Uterus (tissue), 4 donors: ENCODE results near the gene ZNF512B. TPM values are rescaled to one million over a fixed set of nuclear protein-coding genes. Genes with fewer than 3 reads are reported as not detected.
A peak's percentile ranks its signal among the peaks of the same experiment; 100 is the strongest.
"Not testable (repeated sequence)": the region's sequence is repeated elsewhere in the genome, so short reads cannot be mapped to it uniquely, and the experiment has no call there.

ENCODE experiments used
- DNase-seq, 2 donors: peaks; one replicate each; pipeline ENCODE4 v3.0.0-alpha.2; 2019 to 2020
- H3K27ac ChIP-seq, 2 donors: fragments of 200-600 bp; sonication (generic); 1 replicate in 1 of 2; 2 replicates in 1 of 2; pipeline ENCODE4 v1.5.1; 2016 to 2018
- H3K27me3 ChIP-seq, 2 donors: fragments of 200-600 bp; sonication (generic); one replicate each; pipeline ENCODE4 v1.5.1; 2018 to 2019; ENCODE audit warnings: control low read depth in 1 of 2
- H3K36me3 ChIP-seq, 2 donors: fragments of 200-600 bp; sonication (generic); one replicate each; pipeline ENCODE4 v1.5.1; 2019; ENCODE audit warnings: control low read depth in 1 of 2
- H3K4me1 ChIP-seq, 2 donors: fragments of 200-600 bp; sonication (generic); one replicate each; pipeline ENCODE4 v1.5.1; 2018 to 2019; ENCODE audit warnings: control low read depth in 1 of 2
- H3K4me3 ChIP-seq, 2 donors: fragments of 200-600 bp; sonication (generic); 1 replicate in 1 of 2; 2 replicates in 1 of 2; pipeline ENCODE4 v1.5.1; 2018 to 2019; ENCODE audit warnings: mild to moderate bottlenecking in 1 of 2
- H3K9me3 ChIP-seq, 2 donors: fragments of 200-600 bp; sonication (generic); one replicate each; pipeline ENCODE4 v1.5.1; 2019; ENCODE audit warnings: control low read depth in 1 of 2
- CTCF ChIP-seq, 4 experiments: fragments of 200-600 bp in 2 of 4; fragments of 450-650 bp in 2 of 4; sonication (generic) in 2 of 4; IDR thresholded peaks; one replicate each; pipeline ENCODE4 v1.5.1; 2016 to 2019; ENCODE audit warnings: antibody characterized with exemption in 4 of 4, mild to moderate bottlenecking in 2 of 4, moderate library complexity in 1 of 4
- POLR2A ChIP-seq, 2 donors: fragments of 450-650 bp; IDR thresholded peaks; one replicate each; pipeline ENCODE4 v1.6.1; 2016; ENCODE audit warnings: antibody characterized with exemption in 2 of 2, mild to moderate bottlenecking in 1 of 2, moderate library complexity in 1 of 2
- intact Hi-C: fragments of 100-400 bp; cut with DNase I; formaldehyde crosslinking; loops from one replicate; pipeline ENCODE4 v1.15.1; 2023; ENCODE audit warnings: low total_unique reads
- total RNA-seq, 4 donors: library from RNA; depleted of rRNA in 3 of 4; stranded (reverse); fragments of >200 nt in 3 of 4; gene quantifications; one replicate each; pipeline versions ENCODE4 v1.1.0 to v1.2.4, GENCODE V29; 2014 to 2023
- donor health status: DM: yes; HTN: yes; CAD: no.

The ZNF512B gene
- total RNA-seq, 4 donors from 2014 or later: 4.7 to 23.3 (median 17.4) TPM

GRCh38 chr20:63977739-63978276, 8.1 kb upstream of the ZNF512B start:
- Histone ChIP-seq H3K27ac (no peak overlapping the region), H3K9me3 (no peaks in the 10 kb centered on the region), H3K4me1 (peaks cover 0 to 16% of the 10 kb centered on the region in 2 donors), H3K36me3 (no peaks in the 10 kb centered on the region), H3K4me3 (no peak overlapping the region), H3K27me3 (peaks cover 0 to 5% of the 10 kb centered on the region in 2 donors)
- TF ChIP-seq POLR2A (IDR thresholded peaks at IDR 0.05): no peak
- no peak for TF ChIP-seq CTCF (IDR thresholded peaks at IDR 0.05)
- no peak for DNase-seq
- intact Hi-C loops: no loop called here

DNA sequence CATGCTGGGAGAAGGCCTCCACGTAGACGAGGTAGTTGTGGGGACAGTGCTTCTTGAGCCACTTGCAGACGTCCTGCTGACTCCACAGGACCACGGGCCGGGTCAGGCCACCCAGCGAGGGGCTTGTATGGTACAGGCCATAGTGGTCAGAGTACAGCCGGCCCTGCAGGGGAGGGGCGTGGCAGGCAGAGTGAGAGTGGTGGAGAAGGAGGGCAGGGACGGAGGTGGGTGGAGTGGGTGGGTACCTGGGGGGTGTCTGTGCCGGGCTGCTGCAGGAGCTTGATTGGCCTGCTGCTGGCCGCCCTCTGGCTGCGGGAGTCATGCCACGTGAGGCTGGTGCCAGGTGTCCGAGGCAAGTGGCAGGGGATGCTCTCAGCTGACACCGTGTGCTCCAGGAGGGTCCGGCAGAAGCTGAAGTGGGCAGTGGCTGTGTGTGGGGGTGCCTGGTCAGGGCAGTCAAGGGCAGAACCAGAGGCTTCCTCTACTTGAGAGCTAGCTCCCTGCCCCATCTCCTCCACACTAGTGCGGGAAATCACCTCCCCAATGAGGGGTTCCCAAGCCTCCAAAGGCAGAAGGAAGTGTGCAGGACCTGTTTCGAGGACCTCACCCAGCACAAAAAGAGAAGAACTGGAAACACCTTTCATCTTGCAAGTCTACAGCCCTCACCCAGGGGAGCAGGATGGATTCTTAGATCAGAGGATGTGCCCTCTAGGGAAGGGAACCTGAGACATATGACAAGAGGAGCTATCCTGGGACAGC, 7.4 kb upstream of the ZNF512B start:
- TF ChIP-seq CTCF (IDR thresholded peaks at IDR 0.05): no peak
- TF ChIP-seq POLR2A (IDR thresholded peaks at IDR 0.05): no peak

DNA sequence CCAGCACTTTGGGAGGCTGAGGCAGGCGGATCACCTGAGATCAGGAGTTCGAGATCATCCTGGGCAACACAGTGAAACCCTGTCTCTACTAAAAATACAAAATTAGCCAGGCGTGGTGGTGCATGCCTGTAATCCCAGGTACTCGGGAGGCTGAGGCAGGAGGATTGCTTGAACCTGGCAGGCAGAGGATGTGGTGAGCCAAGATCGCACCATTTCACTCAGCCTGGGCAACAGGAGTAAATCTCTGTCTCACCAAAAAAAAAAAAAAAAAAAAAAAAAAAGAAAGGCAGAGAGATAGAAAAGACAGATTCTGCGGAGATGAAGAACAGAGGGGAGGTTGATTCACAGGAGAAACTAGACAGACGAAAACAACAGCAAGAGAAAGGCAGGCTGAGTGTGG, 6.8 kb upstream of the ZNF512B start:
- H3K4me3 ChIP-seq, DNase-seq, H3K4me1 ChIP-seq, intact Hi-C loops, H3K9me3 ChIP-seq, H3K27ac ChIP-seq, H3K36me3 ChIP-seq, H3K27me3 ChIP-seq: not testable (repeated sequence)

More for the DNA sequence above, 7.4 kb upstream of the ZNF512B start:
- no peaks in the 10 kb centered on the region for H3K9me3 ChIP-seq
- H3K4me1 ChIP-seq: peaks cover 0 to 13% of the 10 kb centered on the region in 2 donors
- H3K36me3 ChIP-seq: no peaks in the 10 kb centered on the region
- intact Hi-C loops: no loop called here
- H3K27me3 ChIP-seq: peaks cover 0 to 5% of the 10 kb centered on the region in 2 donors
- H3K4me3 ChIP-seq: no peak overlapping the region
- no peak for DNase-seq
- no peak overlapping the region for H3K27ac ChIP-seq

DNA sequence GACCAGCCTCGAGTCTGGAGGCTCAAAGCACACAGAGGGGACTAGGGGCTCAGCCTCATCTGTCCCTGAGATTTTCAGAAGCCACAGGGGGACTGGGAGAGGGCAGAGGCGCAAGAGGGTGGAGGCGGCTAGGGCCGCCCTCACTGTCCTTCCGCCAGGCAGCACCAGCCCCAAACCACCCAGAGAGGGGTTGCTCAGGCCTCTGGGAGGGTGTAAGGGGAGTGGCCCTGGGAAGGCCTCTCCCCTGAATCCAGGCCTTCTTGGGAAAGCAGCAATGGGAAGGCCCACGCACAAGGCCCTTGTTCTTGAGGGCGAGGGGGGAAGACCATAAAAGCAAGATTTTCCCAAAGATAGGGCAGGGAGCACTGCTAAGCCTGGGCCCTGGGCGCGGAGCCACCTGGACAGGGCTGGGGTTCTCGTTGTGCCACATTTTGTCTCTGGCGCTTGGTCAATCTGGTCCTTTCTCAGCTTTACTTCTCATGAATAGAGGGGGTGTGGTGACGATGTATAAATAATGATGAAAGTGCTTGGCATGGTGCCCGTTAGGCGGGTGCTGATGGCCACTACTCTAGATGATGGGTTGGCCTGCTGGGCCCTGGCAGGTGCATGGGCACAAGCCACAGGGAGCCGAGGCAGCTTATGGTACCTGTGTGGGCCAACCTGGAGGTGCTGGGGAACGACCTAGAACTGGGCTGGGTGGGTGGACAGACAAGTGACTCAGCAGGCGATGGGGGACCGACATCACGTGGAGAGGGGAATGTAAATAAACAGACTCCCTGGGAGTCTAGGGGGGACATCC, 4.9 kb upstream of the ZNF512B start:
- intact Hi-C loops: no loop called here
- Histone ChIP-seq H3K4me3 (no peak overlapping the region), H3K27me3 (peaks cover 0 to 1% of the 10 kb centered on the region in 2 donors), H3K9me3 (no peaks in the 10 kb centered on the region), H3K4me1 (peaks cover 0 to 7% of the 10 kb centered on the region in 2 donors), H3K27ac (no peak overlapping the region), H3K36me3 (no peaks in the 10 kb centered on the region)
- no peak for TF ChIP-seq CTCF (IDR thresholded peaks at IDR 0.05)
- no peak for TF ChIP-seq POLR2A (IDR thresholded peaks at IDR 0.05)
- DNase-seq: peak in 1 of 2 donors; percentile 44

DNA sequence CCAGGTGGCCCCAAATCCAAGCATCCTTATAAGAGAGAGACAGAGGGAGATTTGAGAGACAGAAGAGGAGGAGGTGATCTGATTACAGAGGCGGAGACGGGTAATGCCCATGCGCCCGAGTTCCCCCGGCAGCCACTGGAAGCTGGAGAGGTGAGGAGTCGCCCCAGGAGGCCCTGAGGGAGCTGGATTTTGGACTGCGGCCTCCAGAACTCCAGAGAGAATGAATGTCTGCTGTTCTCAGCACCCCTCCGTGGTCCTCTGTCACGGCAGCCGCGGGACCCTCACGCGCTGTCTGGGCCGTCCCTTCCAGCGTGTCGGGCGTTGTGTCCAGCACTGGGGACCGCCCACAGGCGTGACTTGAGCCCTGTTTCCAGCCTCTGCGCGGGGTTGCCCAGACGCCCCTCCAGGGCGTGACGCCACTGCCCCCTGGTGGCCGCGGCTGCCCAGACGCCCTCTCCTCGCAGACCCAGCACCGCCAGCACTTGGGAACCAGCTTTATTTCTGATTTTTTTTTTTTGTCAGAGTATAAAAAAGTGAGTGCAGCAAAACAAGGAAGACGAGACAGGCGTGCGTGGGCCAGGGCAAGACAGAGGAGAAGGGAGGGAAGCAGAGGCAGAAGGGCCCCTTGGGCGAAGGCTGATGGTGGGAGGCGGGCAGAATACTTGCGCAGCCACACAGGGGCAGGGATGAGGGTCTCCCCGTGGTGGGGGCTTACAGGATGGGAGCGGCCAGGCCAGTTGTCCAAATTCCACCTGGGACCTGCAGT, 4.1 kb upstream of the ZNF512B start:
- H3K4me1 ChIP-seq: peaks cover 0 to 9% of the 10 kb centered on the region in 2 donors
- no peaks in the 10 kb centered on the region for H3K36me3 ChIP-seq
- H3K27ac ChIP-seq: peak overlapping the region in 1 of 2 donors; percentile 19
- DNase-seq: peak; percentile 83 to 89
- H3K9me3 ChIP-seq: no peaks in the 10 kb centered on the region
- no peaks in the 10 kb centered on the region for H3K27me3 ChIP-seq
- intact Hi-C loops: loop anchor here (2.0 kb wide), 1 partner anchor 435 kb away; no protein-coding TSS in a partner anchor
- no peak overlapping the region for H3K4me3 ChIP-seq
- TF ChIP-seq POLR2A (IDR thresholded peaks at IDR 0.05): peak in 1 of 2 donors; percentile 26
- peak; percentile 99 for TF ChIP-seq CTCF (IDR thresholded peaks at IDR 0.05)
